ENCODE results near the gene NEGR1.

Gene NEGR1

GRCh38 chr1:71778940-71779339 is 503.4 kb downstream of the NEGR1 start:
- no peak for DNase-seq (ENCODE audit: low read depth)

GRCh38 chr1:71777094-71777493 is 505.2 kb downstream of the NEGR1 start:
- DNase-seq (ENCODE audit: low read depth): no peak

- DNase-seq (ENCODE audit: low read depth): no peak
Measured at GRCh38 chr1:71774705-71775104, 507.6 kb downstream of the NEGR1 start.

GRCh38 chr1:71770121-71770520 is 512.2 kb downstream of the NEGR1 start:
- DNase-seq (ENCODE audit: low read depth): no peak

- no peak for DNase-seq (ENCODE audit: low read depth)
Measured at GRCh38 chr1:71766748-71767147, 515.6 kb downstream of the NEGR1 start.

- DNase-seq (ENCODE audit: low read depth): no peak
Measured at GRCh38 chr1:71762514-71763255, 519.7 kb downstream of the NEGR1 start.

- DNase-seq (ENCODE audit: low read depth): no peak
Measured at GRCh38 chr1:71755441-71755840, 526.9 kb downstream of the NEGR1 start.

GRCh38 chr1:71753746-71754145 is 528.6 kb downstream of the NEGR1 start:
- no peak for DNase-seq (ENCODE audit: low read depth)

GRCh38 chr1:71745326-71745725 is 537.0 kb downstream of the NEGR1 start:
- DNase-seq (ENCODE audit: low read depth): no peak

- DNase-seq (ENCODE audit: low read depth): no peak
Measured at GRCh38 chr1:71743862-71744261, 538.5 kb downstream of the NEGR1 start.

GRCh38 chr1:71738910-71739309 is 543.4 kb downstream of the NEGR1 start:
- no peak for DNase-seq (ENCODE audit: low read depth)

GRCh38 chr1:71738256-71738655 is 544.1 kb downstream of the NEGR1 start:
- no peak for DNase-seq (ENCODE audit: low read depth)

GRCh38 chr1:71737768-71738167 is 544.6 kb downstream of the NEGR1 start:
- DNase-seq (ENCODE audit: low read depth): no peak

GRCh38 chr1:71733121-71733520 is 549.2 kb downstream of the NEGR1 start:
- DNase-seq (ENCODE audit: low read depth): no peak

GRCh38 chr1:71721532-71721931 is 560.8 kb downstream of the NEGR1 start:
- DNase-seq (ENCODE audit: low read depth): no peak

GRCh38 chr1:71719330-71719729 is 563.0 kb downstream of the NEGR1 start:
- no peak for DNase-seq (ENCODE audit: low read depth)

- no peak for DNase-seq (ENCODE audit: low read depth)
Measured at GRCh38 chr1:71717186-71717585, 565.2 kb downstream of the NEGR1 start.

- no peak for DNase-seq (ENCODE audit: low read depth)
Measured at GRCh38 chr1:71711456-71711855, 570.9 kb downstream of the NEGR1 start.

GRCh38 chr1:71706029-71706671 is 576.2 kb downstream of the NEGR1 start:
- DNase-seq (ENCODE audit: low read depth): no peak

- DNase-seq (ENCODE audit: low read depth): no peak
Measured at GRCh38 chr1:71698186-71698585, 584.2 kb downstream of the NEGR1 start.

- DNase-seq (ENCODE audit: low read depth): no peak
Measured at GRCh38 chr1:71695821-71696220, 586.5 kb downstream of the NEGR1 start.

- no peak for DNase-seq (ENCODE audit: low read depth)
Measured at GRCh38 chr1:71695084-71695483, 587.3 kb downstream of the NEGR1 start.

GRCh38 chr1:71693581-71693980 is 588.8 kb downstream of the NEGR1 start:
- DNase-seq (ENCODE audit: low read depth): no peak

GRCh38 chr1:71689635-71690034 is 592.7 kb downstream of the NEGR1 start:
- DNase-seq (ENCODE audit: low read depth): no peak
